GM18511 (cell line): Measurements from ENCODE around the gene AJM1.

Experiments used
- ATAC-seq: cut with Tn5 transposase; IDR thresholded peaks from one replicate; pipeline ENCODE4 v1.9.1; 2021; ENCODE audit warnings: mild to moderate bottlenecking, moderate library complexity; ENCODE audit not compliant: unreplicated experiment

Gene AJM1

DNA sequence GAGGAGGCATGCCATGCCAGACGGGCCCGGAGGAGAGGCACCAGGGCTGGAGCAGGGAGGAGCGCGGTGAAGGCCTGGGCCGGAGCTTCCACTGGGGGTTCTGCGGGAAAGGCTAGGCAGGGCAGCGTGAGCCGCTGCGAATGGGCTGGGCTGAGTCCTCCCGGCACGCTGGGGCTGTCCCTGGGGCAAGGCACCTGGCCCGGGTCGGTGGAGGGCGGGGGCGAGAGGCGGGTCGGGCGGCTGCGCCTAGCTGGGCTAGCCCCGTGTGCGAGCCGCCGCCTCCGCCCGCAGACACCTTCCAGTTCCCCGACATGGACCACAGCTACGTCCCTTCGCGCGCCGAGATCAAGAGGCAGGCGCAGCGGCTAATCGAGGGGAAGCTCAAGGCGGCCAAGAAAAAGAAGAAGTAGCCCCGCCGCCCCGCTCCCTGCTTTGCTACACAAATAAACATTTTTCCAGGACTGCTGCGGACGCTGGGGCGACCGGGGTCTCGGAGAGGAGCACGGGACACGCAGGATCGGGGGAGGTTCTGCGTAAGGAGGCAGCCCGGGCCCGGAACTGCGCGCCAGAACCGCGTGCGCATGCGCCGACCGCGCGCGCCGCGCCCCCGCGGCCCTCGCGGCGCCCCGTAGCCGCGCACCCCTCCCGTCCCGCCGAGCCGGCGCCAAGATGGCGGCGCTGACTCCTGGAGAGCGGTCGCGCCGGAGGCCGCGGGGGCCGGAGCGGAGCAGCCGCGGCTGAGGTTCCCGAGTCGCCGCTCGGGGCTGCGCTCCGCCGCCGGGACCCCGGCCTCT, 34.8 kb upstream of the AJM1 start, which contains the start of gene RABL6:
RABL6 (plus strand) TSS at position 668 of the 794 bp plus-strand sequence. CDS start 249 bp downstream, outside the sequence.
- peak; percentile 87 for ATAC-seq

DNA sequence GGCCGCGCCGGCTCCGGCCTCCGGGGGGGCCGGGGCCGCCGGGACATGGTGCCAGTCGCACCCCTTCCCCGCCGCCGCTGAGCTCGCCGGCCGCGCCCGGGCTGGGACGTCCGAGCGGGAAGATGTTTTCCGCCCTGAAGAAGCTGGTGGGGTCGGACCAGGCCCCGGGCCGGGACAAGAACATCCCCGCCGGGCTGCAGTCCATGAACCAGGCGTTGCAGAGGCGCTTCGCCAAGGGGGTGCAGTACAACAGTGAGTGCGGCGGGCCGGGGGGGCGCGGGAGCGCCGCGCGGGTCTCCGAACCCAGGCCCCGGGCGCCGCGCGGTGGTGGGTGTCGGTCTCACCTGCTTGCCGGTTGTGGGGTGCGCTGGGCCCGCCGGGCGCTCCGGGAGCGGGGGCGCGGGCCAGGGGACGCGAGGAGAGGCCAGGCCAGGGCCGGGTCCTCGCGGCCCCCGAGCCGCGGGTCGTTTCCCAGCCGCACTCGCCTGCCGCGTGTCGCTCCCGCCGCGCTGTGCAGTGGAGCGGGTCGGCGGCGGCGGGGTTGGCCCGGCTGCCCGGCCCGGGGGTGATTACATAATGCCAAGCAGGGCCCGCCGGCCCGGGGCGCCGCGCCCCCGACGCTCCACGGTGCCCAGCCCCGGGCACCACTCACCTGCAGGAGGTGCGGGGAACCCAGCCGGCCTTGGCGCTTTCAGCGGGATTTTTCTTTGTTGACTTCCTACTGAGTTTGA, 34.0 kb upstream of the AJM1 start:
- peak; percentile 40 for ATAC-seq

DNA sequence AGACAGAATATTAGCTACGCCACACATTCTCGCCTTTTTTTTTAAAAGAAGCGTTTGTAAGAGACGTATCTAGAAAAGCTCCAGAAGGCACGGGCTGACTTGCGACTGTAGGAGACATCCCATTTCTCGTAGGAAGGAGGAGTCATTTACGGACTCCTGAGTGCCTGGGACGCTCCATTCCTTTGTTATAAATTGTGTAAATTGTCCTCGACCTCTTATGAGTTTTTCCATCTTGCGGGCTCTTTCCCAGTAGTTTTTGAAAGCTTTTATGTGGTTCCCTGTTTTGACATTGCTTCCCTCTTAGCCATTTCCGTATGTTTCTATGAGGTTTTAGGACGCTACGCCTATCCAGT, 33.5 kb upstream of the AJM1 start:
- ATAC-seq, result no peak

DNA sequence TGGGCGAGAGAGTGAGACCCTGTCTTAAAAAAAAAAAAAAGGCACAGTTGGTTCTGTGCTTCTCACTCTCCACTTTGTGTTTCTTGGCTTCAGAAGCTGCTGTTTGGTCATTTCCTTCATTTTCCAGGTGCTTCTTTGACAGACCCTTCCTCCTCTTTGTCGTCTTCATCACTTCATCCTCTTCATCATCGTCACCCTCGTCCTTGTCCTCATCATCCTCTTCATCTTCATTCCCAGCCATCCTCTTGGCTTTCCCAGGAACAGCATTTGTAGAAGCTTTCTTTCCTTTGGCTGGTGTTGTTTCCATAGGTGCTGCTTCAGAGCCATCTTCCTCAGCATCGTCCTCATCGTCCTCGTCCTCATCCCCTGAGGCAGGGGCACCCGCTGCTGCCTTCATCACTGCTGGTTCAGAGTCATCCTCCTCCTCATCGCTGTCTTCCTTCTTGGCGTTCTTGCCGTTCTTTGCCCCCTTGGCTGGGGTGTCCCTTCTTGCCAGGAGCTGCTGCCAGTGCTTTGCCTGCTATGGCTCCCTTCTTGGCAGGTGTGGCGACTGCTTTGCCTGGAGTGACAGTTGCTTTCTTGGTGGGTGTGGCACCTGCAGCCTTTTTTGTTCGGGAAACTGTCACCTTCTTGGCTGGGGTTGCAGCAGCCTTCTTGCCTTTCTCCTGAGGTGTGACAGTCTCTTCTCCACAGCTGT, 27.4 kb upstream of the AJM1 start:
- no peak for ATAC-seq

DNA sequence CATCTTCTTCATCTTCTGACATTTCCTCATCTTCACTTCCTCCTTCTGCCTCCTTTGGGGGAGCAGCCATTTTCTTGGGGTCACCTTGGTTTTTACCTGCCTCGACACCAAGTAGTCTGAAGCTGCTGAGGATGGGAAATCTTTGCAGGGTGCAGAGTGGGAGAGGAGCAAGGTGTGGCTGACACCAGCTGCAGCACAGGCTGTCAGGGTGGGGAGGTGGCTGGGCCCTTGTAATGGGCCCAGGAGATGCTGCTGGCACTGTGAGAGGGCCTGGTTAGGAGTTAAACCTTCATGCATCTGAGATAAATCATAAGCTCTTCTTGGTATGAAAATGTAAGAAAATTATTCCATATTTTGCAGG, 26.9 kb upstream of the AJM1 start:
- no peak for ATAC-seq

DNA sequence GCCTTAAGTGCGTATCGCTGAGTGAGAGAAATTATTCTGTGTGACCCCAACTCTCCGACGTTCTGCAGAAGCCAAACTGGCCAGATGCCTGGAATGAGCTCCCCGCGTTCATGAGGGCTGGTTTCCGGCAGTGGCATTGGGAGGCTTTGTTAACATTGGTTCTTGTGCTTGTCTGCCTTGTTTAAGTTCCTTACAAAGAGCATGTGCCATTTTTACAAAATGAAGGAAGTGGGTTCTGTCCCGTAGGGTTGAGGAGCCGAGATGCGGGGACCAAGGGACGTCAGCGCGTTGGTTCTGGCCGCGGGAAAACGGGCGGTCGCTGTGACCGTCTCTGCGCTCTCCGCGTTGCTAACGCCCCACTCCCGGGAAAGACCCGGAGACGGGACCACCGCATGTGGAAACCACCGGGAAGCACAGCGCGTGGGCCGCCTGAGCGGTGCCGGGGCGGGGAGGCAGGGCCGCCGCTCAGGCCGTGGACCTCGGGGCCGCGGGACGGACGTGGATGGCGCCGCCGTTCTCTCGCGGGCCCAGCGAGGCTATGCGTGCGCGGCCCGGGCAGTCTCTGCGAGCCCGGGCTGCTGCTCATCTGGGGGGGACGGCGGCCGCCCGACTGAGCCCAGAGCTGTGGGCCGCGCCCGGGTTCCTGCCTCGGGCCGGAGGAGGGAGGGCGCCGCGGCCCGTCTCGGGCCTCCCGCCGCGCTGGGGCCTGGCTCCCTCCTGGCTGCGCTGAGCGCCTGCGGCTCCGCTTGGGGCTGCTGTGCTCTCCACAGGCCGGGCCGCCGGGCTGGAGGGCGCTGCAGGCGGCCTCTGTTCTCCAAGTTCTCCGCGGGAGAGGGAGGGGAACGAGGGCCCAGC, 21.1 kb upstream of the AJM1 start:
- ATAC-seq, result no peak

DNA sequence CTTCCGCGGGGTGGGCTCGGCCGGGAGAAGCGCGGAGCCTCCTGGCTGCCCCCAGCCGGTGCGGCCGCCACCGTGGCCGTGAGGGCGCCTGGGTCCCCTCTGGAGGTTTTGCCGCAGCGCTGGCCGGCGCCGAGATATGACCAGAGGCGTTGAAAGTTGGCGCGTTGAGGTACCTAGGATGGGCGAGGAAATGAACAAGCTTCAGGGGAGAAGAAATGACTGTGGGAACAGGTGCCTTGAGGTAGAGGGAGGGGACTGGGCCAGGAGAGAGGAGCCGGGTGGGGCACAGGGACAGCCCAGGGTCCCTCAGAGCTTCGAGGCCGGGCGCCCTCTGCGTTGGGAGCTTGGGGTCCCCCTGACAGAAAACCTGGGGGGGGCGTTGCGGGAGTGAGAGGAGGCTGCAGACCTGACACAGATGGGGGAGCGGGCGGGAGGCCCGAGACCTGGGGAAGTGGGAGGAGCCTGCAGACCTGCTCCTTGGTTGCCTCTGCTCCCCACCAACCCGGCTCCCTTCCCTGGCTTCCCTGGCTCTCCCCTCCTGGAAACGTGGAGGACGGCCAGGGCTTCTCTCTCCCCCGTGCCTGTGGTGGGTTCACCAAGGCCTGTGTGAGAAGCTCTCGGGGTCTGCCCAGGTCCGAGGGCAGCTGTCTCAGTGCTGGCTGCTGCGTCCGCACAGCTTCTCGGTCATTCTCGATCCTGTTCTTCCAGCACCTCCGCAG, 20.3 kb upstream of the AJM1 start:
- ATAC-seq, result no peak

DNA sequence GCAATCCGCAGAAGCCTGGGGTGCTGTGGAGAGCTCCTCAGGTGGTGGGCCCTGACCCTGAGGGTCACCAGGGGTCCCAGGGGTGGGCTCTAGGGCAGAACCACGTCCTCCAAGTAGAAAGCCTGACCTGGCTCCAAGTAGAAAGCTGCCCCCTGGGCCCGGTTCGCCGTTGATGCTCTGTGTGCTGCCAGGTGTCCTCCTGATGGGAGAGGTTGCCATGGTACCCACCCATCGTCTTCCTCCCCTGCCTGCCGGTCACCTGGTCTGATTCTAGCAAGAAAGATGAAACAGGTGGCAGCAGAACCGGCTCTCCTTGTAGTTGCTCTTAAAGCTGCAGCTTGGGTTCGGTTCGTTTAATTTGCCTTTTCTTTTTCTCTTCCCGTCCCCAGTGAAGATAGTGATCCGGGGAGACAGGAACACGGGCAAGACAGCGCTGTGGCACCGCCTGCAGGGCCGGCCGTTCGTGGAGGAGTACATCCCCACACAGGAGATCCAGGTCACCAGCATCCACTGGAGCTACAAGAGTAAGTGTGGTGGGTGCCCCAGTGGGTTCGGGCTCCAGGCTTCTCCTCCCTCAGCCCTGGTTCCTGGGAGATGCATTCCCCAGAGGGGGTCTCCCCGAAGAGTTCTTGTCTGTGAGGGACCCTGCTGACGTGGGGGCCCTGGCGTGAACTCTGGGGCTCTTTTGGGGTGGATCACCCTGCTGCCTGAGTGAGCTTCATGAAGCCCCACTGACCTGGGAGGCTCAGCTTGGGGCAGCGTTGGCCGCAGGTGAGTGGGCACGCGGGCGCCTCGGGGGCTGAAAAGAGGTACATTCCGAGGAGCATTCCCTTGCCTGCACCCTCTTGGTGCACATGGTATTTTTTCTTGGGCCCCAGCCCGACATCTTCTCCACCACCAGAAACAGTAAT, 18.9 kb upstream of the AJM1 start:
- no peak for ATAC-seq

DNA sequence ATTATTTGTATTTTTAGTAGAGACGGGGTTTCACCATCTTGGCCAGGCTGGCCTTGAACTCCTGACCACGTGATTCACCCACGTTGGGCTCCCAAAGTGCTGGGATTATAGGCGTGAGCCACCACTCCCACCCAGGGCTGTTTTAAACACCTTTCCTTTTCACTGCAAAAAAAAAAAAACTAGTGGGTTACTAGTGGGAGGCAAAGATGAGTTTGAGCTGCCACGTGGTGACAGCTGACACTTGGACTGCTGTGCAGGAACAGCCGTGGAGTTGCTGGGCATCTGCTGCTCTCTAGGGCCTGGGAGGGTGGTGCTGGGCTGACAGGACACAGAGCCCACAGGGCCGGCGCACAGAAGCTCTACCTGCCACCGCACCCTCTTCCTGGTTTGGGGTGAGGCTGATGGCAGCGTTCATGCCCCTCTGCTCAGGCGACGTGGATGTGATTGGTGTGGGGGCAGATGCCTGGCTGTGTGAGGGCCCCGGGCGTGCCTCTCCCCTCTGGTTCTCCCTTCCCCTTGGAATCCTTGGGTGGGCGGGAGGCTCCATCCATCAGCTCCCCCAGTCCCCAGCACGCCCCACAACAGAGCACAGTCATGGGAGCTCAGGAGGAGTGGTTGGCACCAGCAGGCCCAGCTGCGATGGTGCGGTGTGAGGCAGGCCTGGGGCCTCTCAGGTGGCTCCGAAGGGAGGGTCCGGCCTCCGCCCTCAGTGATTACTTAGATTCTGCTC, 17.6 kb upstream of the AJM1 start:
- no peak for ATAC-seq

DNA sequence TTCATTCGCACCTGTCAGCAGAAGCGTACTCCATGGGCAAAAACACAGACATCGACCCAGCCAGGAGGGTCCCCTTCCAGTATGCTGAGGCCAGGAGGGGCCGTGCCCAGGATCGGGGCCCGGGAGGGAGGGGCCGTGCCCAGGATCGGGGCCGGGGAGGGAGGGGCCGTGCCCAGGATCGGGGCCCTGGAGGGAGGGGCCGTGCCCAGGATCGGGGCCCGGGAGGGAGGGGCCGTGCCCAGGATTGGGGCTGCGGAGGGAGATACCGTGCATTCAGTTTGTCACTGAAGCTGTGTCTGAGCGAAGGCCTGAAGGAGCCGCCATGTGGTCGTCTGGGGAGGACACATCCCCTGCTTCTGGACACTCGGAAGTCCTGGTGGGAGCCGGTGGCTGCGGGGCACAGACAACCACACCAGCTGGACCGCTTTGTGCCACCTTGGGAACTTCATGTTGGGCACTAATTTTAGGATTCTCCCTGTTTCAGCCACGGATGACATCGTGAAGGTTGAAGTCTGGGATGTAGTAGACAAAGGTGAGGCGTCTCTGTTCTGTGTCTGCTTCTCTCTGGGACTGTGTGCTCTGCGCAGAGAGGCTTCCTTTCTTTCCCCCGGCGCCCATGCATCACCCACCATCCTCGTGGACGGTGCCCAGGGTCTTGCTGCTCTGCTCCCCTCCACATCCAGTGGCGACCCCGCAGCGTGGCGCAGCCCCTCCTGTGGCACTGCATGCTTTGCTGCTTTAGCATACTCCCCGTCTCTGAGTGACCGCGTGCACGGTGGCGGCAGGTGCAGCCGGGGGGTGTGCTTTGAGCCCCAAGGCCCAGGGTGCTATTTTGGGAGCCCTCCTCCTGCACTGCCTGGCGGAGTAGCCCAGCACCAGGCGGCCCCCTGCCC, 16.7 kb upstream of the AJM1 start:
- no peak for ATAC-seq

DNA sequence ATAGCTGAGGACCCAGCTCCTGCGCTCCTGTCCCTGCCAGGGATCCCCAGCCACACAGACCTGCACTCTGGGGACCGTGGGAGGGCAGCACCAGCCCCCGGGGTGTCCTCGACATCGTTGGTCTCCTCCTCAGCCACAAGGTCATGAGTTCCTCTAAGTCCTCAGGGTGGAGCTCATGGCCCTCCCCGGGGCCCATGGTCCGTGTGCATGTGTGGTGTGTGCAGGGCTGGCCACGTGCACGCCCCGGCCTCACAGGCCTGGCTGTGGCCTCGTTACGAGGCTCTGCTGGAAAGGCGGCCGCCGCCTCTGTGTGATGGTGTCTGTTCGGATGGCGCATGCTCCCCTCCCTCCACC, 16.1 kb upstream of the AJM1 start:
- ATAC-seq, result no peak

DNA sequence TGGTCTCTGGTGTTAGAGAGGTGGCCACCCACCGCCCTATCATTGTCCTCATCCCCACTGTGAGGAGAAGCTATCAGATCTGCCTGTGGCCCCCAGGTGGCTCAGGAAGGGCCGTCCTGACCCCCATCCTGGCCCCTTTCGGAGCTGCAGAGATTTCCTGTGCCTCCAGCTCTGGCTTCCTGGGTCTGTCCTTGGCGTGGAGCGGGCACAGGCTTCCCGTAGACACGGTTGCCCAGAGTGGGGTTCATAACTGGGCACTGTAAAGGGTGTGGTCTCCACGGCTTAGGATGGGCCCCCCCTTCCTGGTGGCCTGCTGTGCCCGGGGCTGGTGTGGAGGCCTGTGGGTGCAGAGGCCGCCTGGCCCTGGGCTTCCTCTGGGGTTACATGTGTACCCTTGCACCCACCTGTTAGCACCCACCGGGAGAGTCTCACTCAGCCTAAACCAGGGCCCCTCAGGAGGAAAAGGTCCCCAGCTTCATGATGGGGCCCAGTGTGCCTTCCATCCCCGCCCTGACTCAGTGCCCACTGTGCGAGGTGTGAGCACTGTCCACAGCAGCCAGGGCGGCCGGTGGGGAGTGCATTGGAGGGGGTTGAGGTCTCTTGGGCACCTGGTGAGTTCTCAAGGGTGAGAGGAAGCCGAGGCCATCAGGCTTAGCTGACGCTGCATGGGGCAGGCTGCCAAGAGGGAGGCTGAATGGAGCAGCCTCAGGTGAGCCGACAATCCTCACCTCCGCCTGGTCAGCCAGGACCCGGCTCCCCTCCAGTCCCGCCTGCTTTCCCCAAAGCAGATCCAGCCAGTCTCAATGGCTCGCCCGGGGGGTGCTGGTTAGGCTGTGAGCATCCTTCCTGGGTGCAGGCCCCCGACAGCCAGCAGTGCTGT, 15.3 kb upstream of the AJM1 start:
- no peak for ATAC-seq

DNA sequence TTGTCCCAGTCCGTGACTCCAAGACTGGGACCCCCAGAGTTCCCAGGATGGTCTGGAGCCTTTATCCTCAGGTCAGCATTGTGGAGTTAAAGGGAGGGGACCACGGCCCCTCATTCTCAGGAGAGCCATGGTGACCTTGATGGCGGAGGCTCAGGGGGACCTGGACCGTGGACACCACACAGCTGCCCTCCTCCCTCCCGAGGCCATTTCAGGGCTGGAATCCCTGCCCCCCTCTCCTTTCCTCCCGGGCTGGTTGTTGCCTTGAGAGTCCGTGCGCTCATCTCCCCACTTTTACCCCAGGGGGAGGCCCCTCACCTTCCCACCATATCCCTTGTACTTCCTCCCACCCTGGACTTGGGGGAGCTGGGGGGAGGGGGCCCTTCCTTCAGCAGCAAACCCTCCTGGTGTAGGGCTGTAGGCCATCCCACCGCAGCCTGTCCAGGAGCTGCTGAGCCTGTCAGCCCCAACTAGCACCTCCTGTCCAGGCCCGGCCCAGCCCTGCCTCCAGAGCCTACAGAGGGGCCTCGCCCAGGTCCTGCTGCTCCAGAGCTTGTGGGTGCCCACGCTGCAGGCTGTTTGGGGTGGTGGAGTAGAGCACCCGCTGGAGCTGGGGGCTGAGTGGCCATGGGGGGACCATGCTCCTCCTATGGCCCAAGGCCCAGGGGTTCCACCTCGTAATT, 14.3 kb upstream of the AJM1 start:
- no peak for ATAC-seq

DNA sequence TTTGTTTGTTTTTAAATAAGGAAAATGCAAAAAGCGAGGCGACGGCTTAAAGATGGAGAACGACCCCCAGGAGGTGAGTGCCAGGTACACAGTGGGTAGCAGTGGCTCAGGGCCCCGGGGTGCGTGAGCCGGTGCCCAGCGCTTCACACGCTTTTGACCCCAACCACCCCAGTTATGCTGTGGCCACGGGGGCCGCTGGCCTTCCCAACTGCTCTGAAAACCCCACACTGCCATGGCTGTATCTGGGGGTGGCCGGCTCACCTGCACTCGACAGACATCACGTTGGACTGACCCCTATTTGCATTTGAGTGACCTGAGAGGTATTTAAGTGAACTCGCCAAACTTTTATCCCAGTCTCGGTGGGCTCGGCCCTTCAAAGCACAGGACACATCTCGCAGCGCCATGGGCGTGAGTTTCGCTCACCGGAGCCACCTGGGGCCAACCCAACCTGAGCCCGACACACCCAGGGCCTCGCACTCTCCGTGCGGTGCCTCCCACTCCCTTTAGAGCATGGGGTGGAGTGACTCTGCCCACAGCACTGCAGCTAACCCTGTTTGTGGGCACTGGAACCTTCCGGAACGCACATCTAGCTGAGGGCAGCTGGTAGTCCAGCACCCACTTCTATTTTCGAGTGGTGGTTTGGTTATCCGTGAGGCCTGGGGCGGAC, 13.7 kb upstream of the AJM1 start:
- ATAC-seq, result no peak

DNA sequence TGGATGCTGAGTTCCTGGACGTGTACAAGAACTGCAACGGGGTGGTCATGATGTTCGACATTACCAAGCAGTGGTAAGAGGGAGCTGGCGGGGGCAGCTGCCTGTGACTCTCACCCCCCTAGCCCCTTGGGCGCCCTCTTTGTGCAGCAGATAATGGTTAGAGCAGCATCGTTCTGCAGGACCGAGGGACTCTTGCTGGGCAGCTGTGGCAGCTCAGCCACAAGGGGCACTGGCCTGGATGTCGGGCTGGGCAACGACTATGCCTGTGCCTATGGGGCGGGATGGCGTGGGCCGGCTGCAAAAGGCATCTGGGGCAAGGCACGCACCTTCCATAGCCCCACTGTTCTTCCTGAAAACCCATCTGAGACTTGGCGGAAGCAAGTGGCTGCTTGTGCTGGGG, 12.9 kb upstream of the AJM1 start:
- no peak for ATAC-seq
